Fibroblast of skin of scalp (primary cell): ENCODE data around the gene ALDH3A2.

Experiments
- DNase-seq: peaks from one replicate; pipeline ENCODE4 v3.0.0-alpha.2; 2013

ALDH3A2 gene

GRCh38 chr17:19716108-19717030 is 67.8 kb downstream of the ALDH3A2 start, which contains the start of gene SLC47A2:
TSS of gene SLC47A2 (minus strand) at chr17:19716584. CDS start at chr17:19716555, 29 bp downstream.
- DNase-seq = no peak

GRCh38 chr17:19717031-19717360 is 68.4 kb downstream of the ALDH3A2 start:
- no peak for DNase-seq

GRCh38 chr17:19717411-19717908 is 68.9 kb downstream of the ALDH3A2 start:
- DNase-seq = no peak

GRCh38 chr17:19718041-19718612 is 69.6 kb downstream of the ALDH3A2 start:
- no peak for DNase-seq

- DNase-seq = no peak
Measured at GRCh38 chr17:19718613-19719354, 70.2 kb downstream of the ALDH3A2 start.

- DNase-seq = no peak
Measured at GRCh38 chr17:19719355-19720209, 71.0 kb downstream of the ALDH3A2 start.

- DNase-seq = no peak
Measured at GRCh38 chr17:19720210-19720475, 71.6 kb downstream of the ALDH3A2 start.

GRCh38 chr17:19720631-19721426 is 72.3 kb downstream of the ALDH3A2 start:
- no peak for DNase-seq

GRCh38 chr17:19723964-19724363 is 75.4 kb downstream of the ALDH3A2 start:
- DNase-seq = no peak

- DNase-seq = no peak
Measured at GRCh38 chr17:19724501-19725420, 76.2 kb downstream of the ALDH3A2 start.

GRCh38 chr17:19725486-19725885 is 76.9 kb downstream of the ALDH3A2 start:
- no peak for DNase-seq

GRCh38 chr17:19726631-19727376 is 78.3 kb downstream of the ALDH3A2 start:
- no peak for DNase-seq
